ENCODE data around the gene ABCA13.

Gene ABCA13

GRCh38 chr7:48390388-48391327 lies 219.4 kb downstream of the ABCA13 start:
- no peak overlapping the region for H3K4me3 Mint-ChIP-seq
- peaks cover 0 to 6% of the 10 kb centered on the region in 2 donors for H3K9me3 Mint-ChIP-seq
- no peaks in the 10 kb centered on the region for H3K27me3 Mint-ChIP-seq
- H3K4me1 Mint-ChIP-seq: peaks cover 4% of the 10 kb centered on the region
- DNase-seq (no peak), ATAC-seq (no peak)
- H3K27ac Mint-ChIP-seq: no peak overlapping the region

DNA sequence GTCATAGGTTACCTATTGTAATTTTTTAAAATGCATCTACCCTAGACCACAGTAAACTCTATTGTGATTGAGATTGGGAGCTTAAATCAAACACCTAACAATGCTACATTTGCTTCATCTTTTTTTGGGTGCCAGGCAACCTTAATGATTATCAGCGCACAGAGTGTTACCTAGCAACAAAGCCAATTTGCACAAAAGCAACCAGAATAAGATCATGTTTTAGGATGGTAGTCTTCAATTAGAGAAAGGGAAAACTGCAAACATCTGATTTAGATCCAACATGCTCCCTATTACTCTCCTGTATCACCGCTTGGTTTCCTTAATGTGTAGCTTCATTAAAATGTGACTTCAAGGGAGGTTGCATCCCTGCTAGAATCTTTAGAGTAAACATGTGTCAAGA lies 226.9 kb downstream of the ABCA13 start:
- no peaks in the 10 kb centered on the region for H3K27me3 Mint-ChIP-seq
- no peak for DNase-seq
- no peak overlapping the region for H3K4me3 Mint-ChIP-seq
- ATAC-seq: no peak
- H3K4me1 Mint-ChIP-seq: no peaks in the 10 kb centered on the region
- H3K27ac Mint-ChIP-seq: no peak overlapping the region
- H3K9me3 Mint-ChIP-seq: no peaks in the 10 kb centered on the region

DNA sequence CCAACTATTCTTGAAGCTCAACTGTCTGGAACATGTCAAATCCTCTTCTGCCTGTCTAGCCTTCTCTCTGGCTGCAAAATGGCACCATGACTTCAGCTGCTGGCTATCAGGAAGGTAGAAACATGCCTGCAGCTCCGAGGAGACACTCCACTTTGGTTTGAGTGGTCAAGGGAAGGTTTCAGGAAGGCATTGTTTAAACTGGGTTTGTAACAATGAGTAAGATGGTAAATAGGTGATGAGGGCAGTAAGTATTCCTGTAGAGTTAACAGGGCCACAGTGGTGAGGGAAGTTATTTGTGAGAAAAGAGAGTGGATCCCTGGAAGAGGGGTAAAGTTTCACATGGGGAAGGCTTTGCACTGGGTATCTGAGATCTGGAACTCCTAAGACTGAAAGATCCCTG lies 231.5 kb downstream of the ABCA13 start:
- H3K27ac Mint-ChIP-seq: no peak overlapping the region
- H3K4me3 Mint-ChIP-seq: no peak overlapping the region
- no peaks in the 10 kb centered on the region for H3K27me3 Mint-ChIP-seq
- DNase-seq (no peak), ATAC-seq (no peak)
- no peaks in the 10 kb centered on the region for H3K4me1 Mint-ChIP-seq
- H3K9me3 Mint-ChIP-seq: no peaks in the 10 kb centered on the region

DNA sequence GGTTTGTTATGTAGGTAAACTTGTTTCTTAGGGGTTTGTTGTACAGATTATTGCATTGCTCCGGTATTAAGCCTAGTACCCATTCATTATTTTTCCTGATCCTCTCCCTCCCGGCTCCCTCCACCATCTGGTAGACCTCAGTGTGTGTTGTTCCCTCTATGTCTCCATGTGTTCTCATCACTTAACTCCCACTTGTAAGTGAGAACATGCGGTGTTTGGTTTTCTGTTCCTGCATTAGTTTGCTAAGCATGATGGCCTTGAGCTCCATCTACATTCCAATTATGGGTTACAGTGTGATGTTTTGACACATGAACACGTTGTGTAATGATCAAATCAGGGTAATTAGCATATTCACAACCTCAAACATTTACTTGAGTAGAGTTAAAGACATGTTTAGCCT lies 237.5 kb downstream of the ABCA13 start:
- no peak for ATAC-seq

DNA sequence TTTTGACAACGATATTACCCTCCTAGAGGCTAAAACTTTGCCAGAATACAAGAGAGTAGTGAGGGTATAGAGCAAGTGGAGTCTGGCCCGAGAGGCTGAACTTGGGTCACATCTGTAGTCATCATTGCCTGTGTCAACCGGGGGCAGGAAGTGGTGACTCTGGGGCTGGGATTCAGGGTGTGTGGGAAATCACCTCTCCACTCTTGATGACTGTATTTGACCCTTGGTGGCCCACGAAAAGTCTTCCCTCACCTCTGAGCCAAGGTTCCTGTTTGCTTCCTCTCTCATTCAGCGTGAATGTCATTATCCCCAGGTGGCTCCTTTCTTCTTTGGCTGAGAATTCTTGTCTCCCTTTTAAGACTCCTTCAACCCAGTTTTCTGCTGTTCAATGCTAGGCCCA lies 240.4 kb downstream of the ABCA13 start:
- peak; percentile 95 for ATAC-seq
- Mint-ChIP-seq H3K27ac (peak overlapping the region; percentile 63 to 86), H3K4me1 (peaks cover 14% of the 10 kb centered on the region), H3K4me3 (no peak overlapping the region), H3K27me3 (no peaks in the 10 kb centered on the region), H3K9me3 (no peaks in the 10 kb centered on the region)
- peak; percentile 5 to 42 for DNase-seq

More for the DNA sequence above, 237.5 kb downstream of the ABCA13 start:
- Mint-ChIP-seq H3K9me3 (no peaks in the 10 kb centered on the region), H3K4me1 (peaks cover 14% of the 10 kb centered on the region), H3K27ac (no peak overlapping the region), H3K27me3 (no peaks in the 10 kb centered on the region), H3K4me3 (no peak overlapping the region)
- DNase-seq: no peak

GRCh38 chr7:48414011-48414732 lies 242.9 kb downstream of the ABCA13 start:
- Mint-ChIP-seq H3K27me3 (no peaks in the 10 kb centered on the region), H3K4me1 (peaks cover 14% of the 10 kb centered on the region), H3K9me3 (no peaks in the 10 kb centered on the region), H3K4me3 (no peak overlapping the region), H3K27ac (no peak overlapping the region)
- ATAC-seq: no peak
- DNase-seq: no peak

GRCh38 chr7:48416327-48416908 lies 245.2 kb downstream of the ABCA13 start:
- Mint-ChIP-seq H3K9me3 (no peaks in the 10 kb centered on the region), H3K27me3 (no peaks in the 10 kb centered on the region), H3K27ac (no peak overlapping the region), H3K4me3 (no peak overlapping the region), H3K4me1 (peaks cover 7% of the 10 kb centered on the region)
- ATAC-seq: no peak
- DNase-seq: no peak

DNA sequence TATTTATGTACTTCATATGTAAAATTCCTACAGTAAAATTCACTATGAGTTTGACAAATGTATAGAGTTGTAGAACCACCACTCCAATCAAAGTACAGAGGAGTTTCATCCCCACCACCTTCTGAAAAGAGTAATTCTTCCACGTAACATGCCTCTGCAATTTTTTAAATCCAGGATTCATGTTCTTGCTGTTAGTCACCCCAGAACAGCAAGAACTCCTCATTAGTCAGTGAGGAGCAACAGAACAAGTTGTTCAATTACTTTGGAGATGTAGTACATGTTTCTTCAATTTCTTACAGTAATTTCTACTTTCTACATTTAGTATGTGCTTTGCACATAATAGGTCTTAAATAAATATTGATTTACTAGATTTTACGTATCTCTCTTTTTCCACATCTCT lies 248.1 kb downstream of the ABCA13 start:
- ATAC-seq: no peak
- H3K27me3 Mint-ChIP-seq: no peaks in the 10 kb centered on the region
- no peaks in the 10 kb centered on the region for H3K9me3 Mint-ChIP-seq
- no peak for DNase-seq
- no peak overlapping the region for H3K4me3 Mint-ChIP-seq
- no peak overlapping the region for H3K27ac Mint-ChIP-seq
- H3K4me1 Mint-ChIP-seq: no peaks in the 10 kb centered on the region

DNA sequence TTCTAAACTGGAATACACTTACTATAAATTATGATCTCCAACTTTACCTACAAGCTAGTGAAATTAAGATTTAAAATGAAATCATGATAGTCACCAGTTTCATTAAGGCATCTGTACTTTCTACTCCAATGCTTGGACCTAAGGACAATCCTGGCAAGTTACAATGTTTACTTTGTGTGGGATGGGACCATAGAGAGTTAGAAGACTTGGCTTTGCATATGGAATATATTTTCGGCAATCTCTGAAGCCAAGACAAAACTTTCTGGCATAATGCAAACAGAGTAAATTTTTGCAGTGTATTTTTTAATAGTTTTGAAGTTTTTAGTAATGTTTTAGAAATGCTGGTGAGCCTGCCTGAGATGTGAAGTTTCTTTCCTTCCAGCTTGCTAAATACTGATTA lies 248.9 kb downstream of the ABCA13 start:
- no peak for DNase-seq
- no peaks in the 10 kb centered on the region for H3K4me1 Mint-ChIP-seq
- H3K9me3 Mint-ChIP-seq: no peaks in the 10 kb centered on the region
- H3K27me3 Mint-ChIP-seq: no peaks in the 10 kb centered on the region
- no peak for ATAC-seq
- no peak overlapping the region for H3K27ac Mint-ChIP-seq
- no peak overlapping the region for H3K4me3 Mint-ChIP-seq

DNA sequence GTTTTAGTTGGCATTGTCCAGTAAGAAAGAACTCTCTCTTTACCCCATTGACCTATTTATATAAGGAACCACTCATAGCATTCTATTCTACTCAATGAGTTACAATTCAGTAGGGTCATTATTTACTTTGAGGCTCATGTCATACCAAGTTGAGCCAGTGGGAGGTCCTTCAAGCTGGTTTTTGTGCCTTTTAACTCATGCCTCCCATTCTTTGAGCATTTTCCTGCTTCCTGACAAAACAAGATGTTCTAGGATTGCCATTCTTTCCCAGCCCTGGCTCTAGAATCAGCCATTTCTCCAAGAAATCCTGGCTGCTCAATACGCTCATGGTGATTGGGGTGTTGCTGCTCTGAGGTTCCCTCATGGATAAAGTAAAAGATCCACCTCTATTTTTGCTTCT lies 250.1 kb downstream of the ABCA13 start:
- Mint-ChIP-seq H3K27me3 (no peaks in the 10 kb centered on the region), H3K4me1 (no peaks in the 10 kb centered on the region), H3K9me3 (no peaks in the 10 kb centered on the region), H3K4me3 (no peak overlapping the region), H3K27ac (no peak overlapping the region)
- ATAC-seq: no peak
- no peak for DNase-seq

GRCh38 chr7:48424731-48425130 lies 253.5 kb downstream of the ABCA13 start:
- Mint-ChIP-seq H3K4me3 (no peak overlapping the region), H3K27me3 (no peaks in the 10 kb centered on the region), H3K27ac (no peak overlapping the region), H3K9me3 (no peaks in the 10 kb centered on the region), H3K4me1 (no peaks in the 10 kb centered on the region)
- ATAC-seq (no peak), DNase-seq (no peak)

DNA sequence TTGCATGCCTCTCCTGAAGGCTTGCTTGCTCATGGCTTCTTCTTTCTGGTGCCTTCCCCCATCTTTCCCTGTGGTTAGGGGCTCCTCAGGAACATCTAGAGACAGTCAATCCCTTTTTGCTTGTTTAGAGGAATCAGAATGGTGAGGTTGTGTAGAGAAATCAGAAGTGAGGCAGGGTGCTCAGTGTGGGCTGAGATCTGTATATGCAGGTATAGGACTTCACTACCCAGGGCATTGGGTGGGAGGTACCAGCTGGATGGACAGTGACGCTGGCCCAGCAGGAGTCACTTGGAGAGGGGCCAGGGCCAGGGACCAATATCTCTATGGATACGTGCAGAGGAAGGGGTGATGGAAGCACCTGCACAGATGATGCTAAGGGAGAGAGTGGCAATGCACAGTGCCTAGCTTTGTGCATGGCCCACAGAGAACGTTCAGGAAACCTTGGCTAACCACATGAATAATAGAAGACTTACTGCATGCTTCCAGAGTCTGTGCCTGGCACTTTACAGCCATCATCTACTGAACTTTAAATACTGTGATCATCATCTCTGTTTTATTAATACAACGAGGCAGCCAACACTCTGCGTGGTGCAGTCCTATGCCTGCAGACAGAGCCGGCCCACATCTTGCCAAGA lies 255.2 kb downstream of the ABCA13 start:
- no peaks in the 10 kb centered on the region for H3K4me1 Mint-ChIP-seq
- no peak for DNase-seq
- peak; percentile 40 for ATAC-seq
- H3K27ac Mint-ChIP-seq: no peak overlapping the region
- no peaks in the 10 kb centered on the region for H3K27me3 Mint-ChIP-seq
- no peak overlapping the region for H3K4me3 Mint-ChIP-seq
- no peaks in the 10 kb centered on the region for H3K9me3 Mint-ChIP-seq

GRCh38 chr7:48426966-48427555 lies 255.8 kb downstream of the ABCA13 start:
- Mint-ChIP-seq H3K9me3 (no peaks in the 10 kb centered on the region), H3K4me1 (no peaks in the 10 kb centered on the region), H3K27me3 (no peaks in the 10 kb centered on the region), H3K27ac (no peak overlapping the region), H3K4me3 (no peak overlapping the region)
- ATAC-seq (no peak), DNase-seq (no peak)

- DNase-seq (no peak), ATAC-seq (no peak)
- Mint-ChIP-seq H3K4me3 (no peak overlapping the region), H3K27ac (no peak overlapping the region), H3K9me3 (no peaks in the 10 kb centered on the region), H3K4me1 (no peaks in the 10 kb centered on the region), H3K27me3 (no peaks in the 10 kb centered on the region)
These were observed 256.4 kb downstream of the ABCA13 start for GRCh38 chr7:48427671-48428070.

DNA sequence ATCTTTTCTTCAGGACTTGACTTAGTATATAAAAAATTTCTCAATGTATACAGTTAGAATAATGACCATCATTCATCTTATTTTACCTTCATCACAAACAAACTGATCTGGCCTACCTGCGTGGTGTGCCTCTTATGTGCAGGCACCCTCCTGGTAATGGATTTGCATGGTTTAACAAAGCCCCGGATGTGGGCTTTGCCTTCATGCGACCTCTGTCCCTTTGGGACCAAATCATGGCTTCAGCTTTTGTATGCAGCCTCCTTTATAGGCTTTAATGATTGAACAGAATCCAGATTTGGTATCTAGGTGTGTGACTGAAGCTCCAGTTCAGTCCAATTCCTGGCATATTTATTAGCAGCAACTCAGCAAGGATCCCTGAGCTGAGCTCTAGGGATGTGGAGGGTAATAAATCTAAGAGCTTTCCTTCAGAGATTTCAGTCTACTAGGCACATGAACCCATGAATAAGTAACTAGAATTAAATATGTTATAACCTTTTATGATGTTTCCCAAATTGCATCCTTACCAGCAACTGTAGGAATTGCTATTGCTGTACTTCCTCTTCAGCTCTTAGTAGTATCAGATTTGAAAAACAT lies 256.9 kb downstream of the ABCA13 start:
- Mint-ChIP-seq H3K27me3 (no peaks in the 10 kb centered on the region), H3K4me3 (no peak overlapping the region), H3K27ac (no peak overlapping the region), H3K9me3 (no peaks in the 10 kb centered on the region), H3K4me1 (no peaks in the 10 kb centered on the region)
- no peak for DNase-seq
- no peak for ATAC-seq
